DMS79 (cell line): ENCODE results near the gene NWD2.
"Not testable (repeated sequence)": the region's sequence is repeated elsewhere in the genome, so short reads cannot be mapped to it uniquely, and the experiment has no call there.

Experiments used
- DNase-seq: peaks from one replicate; lab custom pipeline; 2025; lab: John Stamatoyannopoulos, UW

NWD2 gene, protein sequence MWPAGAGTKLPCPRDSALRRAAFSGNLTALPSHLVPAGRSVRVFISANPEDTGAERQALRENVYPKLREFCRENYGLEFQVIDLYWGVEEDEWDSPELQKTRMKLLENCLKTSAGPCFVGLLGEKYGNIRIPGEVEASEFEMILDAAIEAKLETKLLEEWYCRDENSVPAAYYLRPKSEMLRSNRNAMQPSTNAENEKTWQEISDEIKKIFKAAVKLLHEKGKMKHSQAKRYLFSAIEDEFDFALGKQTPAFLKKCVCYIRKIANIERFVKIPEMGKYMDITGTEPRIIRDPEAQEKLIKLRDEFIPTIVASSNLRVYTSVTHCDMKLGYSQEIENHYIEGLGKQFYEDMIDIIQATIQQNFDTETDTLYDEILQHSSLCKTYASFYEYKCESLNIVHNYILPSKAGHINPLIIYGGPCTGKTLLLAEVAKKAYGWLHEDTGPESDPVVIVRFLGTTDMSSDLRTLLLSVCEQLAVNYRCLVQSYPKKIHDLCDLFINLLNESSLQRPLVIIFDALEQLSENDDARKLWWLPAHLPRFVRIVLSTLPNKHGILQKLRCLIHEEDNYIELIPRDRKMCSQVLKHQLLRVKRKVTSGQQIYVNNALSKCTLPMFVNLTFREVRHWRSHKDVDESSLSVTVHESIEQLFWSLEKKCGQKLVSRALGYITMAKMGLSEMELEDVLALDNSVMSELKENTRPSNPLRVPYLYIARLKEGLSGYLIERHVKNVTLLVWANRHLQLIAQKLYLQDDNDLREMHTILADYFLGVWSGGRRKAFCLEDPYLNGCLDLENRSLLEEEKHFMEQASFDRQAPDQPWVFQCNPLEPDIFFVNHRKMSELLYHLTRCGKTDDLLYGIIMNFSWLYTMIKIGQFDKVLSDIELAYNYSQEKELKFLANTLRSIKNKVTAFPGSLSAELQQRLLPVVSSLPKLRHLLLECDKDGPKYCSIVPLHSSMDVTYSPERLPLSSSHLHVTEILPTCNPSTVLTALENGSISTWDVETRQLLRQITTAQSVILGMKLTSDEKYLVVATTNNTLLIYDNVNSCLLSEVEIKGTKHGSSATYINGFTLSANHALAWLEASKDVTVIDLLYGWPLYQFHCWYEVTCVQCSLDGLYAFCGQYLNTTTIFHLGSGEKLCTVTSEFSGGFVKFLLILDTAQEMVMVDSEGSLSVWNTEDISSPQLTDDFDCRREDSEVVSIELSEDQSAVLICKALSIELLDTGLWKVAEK (N-terminal part only)

DNA sequence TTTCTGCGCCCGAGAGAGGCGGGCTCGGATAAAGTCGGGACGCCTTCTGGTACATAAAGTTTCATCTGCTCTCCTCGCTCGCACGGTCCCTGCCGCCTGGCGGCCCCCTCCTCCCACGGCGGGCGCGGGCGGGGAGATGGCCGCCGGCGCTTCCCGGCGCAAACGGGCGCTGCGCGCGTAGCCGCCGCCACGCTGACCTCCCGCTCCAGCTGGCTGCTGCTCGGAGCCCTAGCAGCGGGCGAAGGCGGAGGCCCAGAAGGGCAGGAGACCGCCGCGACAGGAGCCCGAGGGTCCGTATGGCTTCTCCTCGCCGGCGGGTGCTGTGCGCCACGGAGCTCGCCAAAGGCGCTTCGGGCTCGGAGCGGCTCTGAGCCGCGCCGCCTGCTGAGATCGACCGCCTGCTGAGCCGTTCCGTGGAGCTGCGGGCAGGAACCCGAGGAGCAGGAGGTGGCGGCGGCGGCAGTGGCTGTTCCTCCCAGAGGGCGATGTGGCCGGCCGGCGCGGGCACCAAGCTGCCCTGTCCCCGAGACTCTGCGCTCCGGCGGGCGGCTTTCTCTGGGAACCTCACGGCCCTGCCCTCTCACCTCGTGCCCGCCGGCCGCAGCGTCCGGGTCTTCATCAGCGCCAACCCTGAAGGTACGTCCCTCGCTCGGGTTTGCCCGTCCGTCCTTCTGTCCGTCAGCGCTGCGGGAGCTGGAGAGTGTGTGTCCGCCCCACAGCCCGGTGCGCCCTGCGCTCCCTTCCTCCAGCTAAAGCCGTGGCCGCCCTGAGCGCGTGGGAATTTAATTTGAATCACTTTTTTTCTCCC is at the start of gene NWD2:
NWD2 (plus strand) TSS at position 161 of the 808 bp plus-strand sequence; CDS start at position 486, 325 bp downstream.
- DNase-seq = no peak

DNA sequence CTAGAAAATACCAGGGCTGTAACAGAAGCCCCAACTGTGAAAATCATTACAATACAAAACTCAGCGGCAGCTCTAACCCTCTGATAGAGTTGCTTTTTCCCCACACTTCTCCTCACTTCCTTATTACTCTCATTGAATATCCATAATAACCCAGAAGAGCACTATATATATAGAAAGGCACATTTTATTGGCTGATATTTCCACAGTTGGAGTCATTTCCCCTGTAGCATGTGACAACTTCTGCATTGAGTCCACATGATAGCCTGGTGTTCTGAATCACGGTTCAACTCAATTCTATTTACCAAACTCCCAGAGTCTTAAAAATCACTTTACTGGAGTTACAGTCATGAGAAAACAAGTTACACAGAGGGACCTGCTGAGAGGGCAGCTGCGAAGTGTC is 46.6 kb upstream of the NWD2 start:
- no peak for DNase-seq

- DNase-seq = not testable (repeated sequence)
Observed at GRCh38 chr4:37204740-37205139, 39.8 kb upstream of the NWD2 start.

DNA sequence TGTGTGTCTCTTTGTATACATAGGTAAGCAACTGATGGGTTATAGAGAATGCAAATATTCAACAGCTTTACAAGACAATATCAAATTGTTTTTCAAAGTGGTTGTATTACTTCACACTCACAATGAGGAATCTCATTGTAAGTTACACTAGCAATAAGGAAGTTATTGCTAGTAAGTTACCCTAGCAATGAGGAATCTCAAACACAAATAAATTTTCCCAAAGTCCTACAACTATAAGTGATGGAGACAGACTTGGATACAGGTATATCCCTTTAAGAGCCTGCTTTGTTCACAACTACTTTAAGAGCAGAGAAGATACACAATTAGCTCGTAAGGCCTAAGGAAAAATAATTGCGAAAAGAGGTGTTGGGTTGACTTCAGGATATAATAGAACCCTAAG is 28.3 kb upstream of the NWD2 start:
- no peak for DNase-seq

- DNase-seq = no peak
Observed at GRCh38 chr4:37219242-37219641, 25.3 kb upstream of the NWD2 start.

- no peak for DNase-seq
Observed at GRCh38 chr4:37219990-37220389, 24.6 kb upstream of the NWD2 start.

- no peak for DNase-seq
Observed at GRCh38 chr4:37220685-37221084, 23.9 kb upstream of the NWD2 start.

- no peak for DNase-seq
Observed at GRCh38 chr4:37223732-37224131, 20.8 kb upstream of the NWD2 start.

DNA sequence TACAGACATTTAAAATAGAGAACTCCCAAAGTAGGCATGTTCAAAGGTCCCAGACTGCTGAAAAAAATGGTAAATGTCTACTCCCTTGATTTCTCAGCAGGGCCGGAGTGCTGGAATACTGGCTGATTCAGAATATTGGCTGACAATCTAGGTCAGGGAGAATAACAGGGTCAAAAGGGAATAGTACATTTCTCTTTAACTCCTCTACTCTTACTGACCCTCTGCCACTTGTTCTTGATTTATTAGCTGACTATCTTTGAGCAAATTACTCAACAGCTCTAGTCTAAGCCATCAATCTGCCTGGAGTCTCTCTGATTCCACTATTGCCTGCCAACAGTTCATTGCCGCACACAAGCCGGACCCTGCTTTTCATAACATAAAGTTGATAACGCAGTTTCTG is 19.7 kb upstream of the NWD2 start:
- DNase-seq = no peak

GRCh38 chr4:37225778-37226177 is 18.8 kb upstream of the NWD2 start:
- DNase-seq = no peak

GRCh38 chr4:37232315-37232714 is 12.2 kb upstream of the NWD2 start:
- no peak for DNase-seq

DNA sequence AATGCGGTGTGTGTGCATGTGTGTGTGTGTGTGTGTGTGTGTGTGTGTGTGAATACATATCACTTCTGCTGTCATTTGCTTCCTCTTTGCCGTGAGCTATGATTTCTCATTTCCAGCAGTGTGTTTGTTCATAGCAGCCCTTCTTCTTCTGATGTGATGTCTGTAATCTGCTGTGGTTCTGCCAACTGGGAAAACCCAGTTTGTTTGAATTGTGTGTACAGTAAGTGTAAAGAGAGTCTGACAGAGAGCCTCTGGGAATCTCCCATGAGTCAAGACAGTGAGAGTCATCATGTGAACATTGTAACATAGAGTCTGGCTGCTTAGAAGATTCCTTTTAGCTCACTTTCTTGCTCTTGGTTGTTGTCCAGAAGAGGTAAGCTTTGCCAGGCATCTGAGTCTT is 8.4 kb upstream of the NWD2 start:
- DNase-seq = no peak

DNA sequence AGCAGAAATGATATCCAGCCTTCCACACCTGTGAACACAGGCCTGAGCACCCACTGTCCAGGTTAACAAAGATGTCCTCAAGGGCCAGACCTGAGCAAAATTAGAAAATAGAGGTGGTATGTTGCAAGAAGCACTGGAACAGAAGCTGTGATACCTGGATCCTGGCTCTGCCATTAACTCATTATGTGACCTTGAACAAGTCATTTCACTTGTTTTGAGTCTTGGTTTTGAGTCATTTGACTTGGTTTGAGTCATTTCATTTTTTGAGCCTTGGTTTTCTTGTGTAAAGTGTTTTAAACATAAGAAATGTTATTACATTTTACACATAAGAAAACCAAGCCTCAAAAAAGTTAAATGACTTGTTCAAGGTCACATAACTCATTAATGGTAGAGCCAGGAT is 2.9 kb upstream of the NWD2 start:
- DNase-seq = no peak

GRCh38 chr4:37243051-37243450 is 1.5 kb upstream of the NWD2 start:
- DNase-seq = no peak

DNA sequence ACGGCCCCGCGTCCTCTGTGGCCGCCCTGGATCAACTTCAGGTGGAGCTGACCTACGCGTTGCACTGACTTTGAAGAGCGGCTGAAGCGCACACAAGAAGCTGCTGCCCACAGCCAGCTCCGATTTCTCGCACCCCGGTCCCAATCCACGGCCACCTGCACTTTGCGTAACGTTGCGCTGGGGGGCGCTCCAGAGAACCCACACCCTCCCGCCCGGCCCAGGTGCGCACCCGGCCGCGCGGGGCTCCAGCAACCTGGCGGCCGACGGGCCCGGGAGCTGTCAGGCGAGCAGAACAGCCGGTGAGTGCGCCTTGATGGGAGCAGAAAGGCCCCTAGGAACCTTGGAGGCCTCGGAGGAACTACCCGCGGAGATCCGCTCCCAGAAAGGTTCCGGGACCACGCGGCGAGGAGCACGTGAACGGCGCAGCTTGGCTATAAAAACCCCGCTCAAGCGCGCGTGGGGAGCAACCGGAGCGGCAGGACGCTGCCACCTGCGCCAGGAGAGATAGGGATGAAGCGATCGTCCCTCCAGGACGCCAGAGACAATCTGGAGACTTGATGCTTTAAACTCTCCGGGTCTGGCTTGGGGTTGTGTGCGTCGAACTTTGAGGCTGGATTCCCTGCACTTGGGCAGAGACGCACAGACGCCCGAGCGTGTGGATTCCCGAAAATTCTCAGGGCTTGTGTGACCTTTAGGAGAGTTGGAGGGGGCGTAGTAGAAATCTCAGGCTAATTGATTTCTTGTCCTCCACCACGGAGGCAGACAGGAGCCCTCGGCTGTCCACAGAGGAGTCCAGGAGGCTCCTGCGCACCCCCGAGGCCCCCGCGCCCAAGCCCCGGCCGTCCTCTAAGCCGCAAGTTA is 591 bp upstream of the NWD2 start:
- no peak for DNase-seq

GRCh38 chr4:37245391-37245954 is 930 bp downstream of the NWD2 start:
- DNase-seq = no peak

GRCh38 chr4:37246891-37247290 is 2.3 kb downstream of the NWD2 start:
- DNase-seq = no peak

GRCh38 chr4:37258221-37258620 is 13.7 kb downstream of the NWD2 start:
- no peak for DNase-seq

DNA sequence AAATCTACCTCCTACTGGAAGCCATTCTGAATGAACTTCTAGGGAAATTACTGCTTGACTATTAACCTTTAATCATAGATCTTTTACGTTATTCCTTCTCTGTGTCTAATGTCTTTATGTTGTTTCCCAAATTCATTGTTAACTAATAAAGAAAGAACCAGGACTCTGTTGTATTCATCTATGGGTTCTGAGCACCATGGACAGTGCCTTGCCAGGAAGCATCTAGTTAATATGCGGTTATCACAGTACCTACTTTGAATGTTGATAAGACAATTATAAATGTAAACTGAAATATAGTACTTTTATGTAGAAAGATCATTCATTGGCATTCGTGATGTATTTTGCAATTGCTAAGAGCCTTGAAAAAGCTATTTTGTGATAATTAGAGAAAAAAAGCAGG is 23.8 kb downstream of the NWD2 start:
- DNase-seq = no peak

DNA sequence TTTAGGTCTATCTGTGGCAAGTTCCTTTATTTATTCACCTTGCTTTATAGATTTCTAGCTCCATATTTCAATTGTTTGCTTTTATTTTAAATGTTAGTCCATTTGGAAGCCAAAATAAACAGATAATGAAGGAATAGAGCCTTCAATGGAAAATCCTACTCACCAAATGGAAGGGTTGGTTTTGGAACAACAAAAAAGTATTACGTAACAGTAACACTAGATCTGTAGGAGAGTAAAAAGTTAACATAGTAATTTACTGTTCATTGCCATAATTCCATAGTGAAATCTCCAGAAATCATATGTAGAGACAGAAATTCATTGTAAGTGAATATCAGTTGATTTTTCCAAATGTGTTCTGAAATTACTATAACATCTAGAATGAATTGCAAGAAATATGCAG is 34.6 kb downstream of the NWD2 start:
- no peak for DNase-seq
